Left renal pelvis (tissue), 4 donors: Measurements from ENCODE around the gene STARD7. TPM values are rescaled to one million over a fixed set of nuclear protein-coding genes. Genes with fewer than 3 reads are reported as not detected.
A peak's percentile ranks its signal among the peaks of the same experiment; 100 is the strongest.

ENCODE experiments used
- DNase-seq, 4 donors: peaks; one replicate each; pipeline ENCODE4 v3.0.0-alpha.2; 2013; ENCODE audit warnings: low read depth in 4 of 4, low spot score in 3 of 4
- polyA plus RNA-seq, 4 donors: library from polyadenylated mRNA; unstranded; fragments of 120-200 nt; gene quantifications; one replicate each; pipeline ENCODE4 v1.2.1, GENCODE V29; 2013; ENCODE audit not compliant: insufficient read length in 4 of 4

Gene STARD7
- polyA plus RNA-seq, 4 donors, result 71.5 to 147 (median 140) TPM

DNA sequence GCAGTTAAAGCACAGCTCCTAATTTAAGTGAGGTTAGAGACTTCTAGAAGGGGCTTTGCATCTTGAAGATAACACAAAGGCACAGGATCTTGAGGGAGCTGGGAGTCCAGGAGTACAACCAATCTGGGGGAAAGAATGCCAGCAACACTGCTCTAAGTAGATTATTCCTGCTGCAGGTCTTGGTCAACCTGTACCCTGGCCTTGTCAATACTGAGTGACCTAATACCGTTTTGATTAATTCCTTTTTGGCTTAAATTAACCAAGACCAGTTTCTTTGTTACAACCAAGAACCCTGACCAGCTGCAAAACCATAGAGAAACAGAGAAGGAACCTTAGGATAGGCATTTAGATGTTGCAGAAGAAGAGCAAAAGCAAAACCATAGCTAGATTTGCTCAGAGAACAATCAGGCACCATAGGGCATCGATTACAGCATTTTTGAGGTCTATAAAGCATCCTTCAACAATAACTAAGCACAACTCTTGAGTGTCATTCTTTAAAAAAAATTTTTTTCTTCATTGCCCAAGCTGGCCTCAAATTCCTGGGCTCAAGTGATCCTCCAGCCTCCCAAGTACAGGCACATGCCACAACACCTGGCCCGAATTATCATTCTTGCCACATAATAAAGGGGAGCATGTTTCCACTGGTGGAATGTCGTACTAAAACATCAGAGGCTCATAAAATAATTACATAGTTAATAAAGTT lies 6.3 kb downstream of the STARD7 start:
- no peak for DNase-seq

- DNase-seq, result no peak
These were observed 7.3 kb downstream of the STARD7 start for GRCh38 chr2:96201338-96201737.

GRCh38 chr2:96198921-96199320 lies 9.7 kb downstream of the STARD7 start:
- no peak for DNase-seq

DNA sequence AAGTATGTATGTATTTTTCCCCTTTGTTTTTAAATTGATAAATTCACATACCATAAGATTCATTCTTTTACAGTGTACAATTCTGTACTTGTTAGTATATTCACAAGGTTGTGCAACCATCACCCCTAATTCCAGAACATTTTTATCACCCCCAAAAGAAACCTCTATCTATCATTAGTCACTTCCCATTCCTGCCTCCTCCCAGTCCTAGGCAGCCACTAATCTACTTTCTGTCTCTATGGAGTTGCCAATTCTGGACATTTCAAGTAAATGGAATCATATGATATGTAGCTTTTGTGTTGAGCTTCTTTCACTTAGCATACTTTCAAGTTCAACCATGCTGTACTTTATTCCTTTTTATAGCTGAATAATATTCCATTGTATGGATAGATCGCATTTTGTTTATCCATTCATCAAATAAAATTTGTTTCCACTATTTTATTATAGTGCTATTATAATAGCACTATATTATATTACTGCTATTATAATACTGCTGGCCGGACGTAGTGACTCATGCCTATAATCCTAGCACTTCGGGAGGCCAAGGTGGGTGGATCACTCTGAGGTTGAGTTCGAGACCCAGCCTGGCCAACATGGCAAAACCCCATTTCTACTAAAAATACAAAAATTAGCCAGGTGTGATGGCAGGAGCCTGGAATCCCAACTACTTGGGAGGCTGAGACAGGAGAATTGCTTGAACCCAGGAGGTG lies 10.9 kb downstream of the STARD7 start:
- no peak for DNase-seq

- DNase-seq, result no peak
These were observed 13.1 kb downstream of the STARD7 start for GRCh38 chr2:96195410-96196066.

DNA sequence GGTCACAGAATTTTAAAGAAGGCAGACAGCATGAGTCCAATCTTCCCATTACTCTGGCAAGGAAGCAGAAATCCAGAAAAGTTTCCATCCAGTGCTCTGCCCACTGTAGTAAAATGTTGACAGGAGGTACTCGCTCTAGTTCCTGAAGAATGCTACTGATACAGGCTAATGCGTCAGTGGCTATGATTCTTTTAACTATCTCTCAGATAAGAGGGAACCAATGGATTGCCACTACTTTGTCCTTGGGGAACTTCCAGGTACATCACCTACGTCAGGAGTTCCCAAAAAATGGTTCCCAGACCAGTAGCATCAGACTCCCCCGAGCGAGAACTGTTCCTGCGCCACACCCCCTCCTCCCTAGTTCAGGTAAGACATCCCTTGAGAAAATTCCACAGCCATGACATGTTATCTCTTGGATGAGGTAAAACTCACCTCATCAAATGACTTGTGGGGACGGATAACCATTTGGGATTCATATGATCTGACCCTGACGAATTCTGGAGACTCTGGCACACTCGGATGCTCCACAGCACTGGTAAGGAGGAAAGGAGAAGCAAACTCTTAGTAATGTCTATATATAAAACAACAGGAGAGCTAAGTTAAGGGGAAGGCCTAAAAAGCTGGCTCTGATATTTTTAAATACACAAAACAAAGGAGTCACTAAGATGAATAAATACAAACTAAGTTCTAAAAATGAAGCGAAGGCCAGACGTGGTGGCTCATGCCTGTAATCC lies 16.5 kb downstream of the STARD7 start:
- DNase-seq, result no peak

DNA sequence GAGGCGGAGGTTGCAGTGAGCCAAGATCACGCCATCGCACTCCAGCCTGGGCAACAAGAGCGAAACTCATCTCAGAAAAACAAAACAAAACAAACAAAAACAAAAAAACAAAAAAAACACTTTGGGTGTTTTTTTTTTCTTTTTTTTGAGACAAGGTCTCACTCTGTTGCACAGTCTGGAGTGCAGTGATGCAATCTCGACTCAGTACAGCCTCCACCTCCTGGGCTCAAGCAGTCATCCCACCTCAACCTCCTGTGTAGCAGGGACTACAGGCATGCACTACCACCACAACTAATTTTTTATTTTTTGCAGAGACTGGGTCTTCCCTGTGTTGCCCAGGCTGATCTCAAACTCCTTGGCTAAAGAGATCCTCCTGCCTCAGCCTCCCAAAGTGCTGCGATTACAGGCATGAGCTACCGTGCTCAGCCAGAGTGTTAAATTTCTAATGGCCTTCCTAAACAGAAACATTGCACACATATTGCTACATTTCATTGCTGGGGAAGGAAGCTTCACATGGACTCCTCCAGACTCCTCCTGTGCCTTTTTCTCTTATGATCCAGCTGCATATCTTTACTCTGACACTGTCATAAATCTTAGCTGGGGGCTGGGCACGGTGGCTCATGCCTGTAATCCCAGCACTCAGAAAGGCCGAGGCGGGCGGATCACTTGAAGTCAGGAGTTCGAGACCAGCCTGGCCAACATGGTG lies 19.7 kb downstream of the STARD7 start:
- no peak for DNase-seq

- no peak for DNase-seq
These were observed 22.1 kb downstream of the STARD7 start for GRCh38 chr2:96186562-96186961.

- no peak for DNase-seq
These were observed 23.1 kb downstream of the STARD7 start for GRCh38 chr2:96185516-96185915.

- DNase-seq, result no peak
These were observed 23.6 kb downstream of the STARD7 start for GRCh38 chr2:96184989-96185388.

DNA sequence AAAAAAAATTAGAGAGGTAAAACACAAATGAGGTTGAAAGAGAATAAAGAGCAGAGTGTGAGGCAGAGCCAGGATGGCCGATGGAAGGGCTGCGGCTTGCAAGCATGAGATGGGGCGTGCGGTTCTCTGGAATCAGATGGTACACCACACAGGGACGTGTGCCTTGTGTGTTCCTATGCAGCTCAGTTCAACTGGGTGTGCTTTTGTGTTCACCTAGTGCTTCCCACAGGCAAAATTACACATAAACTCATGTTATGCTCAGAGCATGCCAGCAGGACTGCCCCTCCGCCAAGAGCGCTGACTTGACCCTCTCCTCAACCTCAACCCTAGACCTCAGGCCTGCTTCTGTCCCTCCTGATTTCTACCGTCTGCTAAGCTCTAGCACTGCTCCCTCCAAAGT lies 24.4 kb downstream of the STARD7 start:
- DNase-seq, result no peak

GRCh38 chr2:96181529-96181928 lies 27.1 kb downstream of the STARD7 start:
- DNase-seq, result no peak

- DNase-seq, result no peak
These were observed 28.1 kb downstream of the STARD7 start for GRCh38 chr2:96180521-96180920.

DNA sequence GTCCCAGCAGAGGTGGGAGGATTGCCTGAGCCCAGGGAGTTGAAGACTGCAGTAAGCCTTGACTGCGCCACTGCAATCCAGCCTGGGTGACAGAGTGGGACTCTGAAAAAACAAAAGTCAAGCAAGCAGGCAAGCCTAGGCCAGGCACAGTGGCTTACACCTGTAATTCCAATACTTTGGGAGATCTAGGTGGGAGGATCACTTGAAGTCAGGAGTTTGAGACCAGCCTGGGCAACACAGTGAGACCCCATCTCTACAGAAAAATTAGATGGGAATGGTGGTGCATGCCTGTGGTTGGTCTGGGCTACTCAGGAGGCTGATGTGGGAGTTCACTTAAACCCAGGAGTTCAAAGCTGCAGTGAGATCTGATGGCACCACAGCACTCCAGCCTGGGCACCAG lies 28.6 kb downstream of the STARD7 start:
- DNase-seq, result no peak

DNA sequence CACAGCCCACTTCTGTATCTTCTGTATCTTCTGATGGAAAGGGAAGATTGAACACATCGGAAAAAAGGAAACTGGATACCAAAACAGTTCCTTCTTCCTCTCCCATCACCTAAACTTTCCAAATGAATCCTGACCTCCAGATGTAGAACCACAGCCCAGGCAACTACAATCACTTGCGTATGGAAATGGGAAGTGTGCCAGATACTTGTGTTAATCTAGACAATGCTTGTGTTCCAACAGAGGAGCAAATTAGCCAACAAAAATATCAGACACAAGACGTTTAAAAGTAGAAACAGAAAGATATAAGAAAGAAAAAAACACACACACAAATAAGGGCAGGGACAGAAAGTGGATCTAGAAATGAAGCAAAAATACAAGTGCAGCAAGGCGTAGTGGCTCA lies 32.0 kb downstream of the STARD7 start:
- no peak for DNase-seq

GRCh38 chr2:96175951-96176350 lies 32.7 kb downstream of the STARD7 start:
- DNase-seq, result no peak

DNA sequence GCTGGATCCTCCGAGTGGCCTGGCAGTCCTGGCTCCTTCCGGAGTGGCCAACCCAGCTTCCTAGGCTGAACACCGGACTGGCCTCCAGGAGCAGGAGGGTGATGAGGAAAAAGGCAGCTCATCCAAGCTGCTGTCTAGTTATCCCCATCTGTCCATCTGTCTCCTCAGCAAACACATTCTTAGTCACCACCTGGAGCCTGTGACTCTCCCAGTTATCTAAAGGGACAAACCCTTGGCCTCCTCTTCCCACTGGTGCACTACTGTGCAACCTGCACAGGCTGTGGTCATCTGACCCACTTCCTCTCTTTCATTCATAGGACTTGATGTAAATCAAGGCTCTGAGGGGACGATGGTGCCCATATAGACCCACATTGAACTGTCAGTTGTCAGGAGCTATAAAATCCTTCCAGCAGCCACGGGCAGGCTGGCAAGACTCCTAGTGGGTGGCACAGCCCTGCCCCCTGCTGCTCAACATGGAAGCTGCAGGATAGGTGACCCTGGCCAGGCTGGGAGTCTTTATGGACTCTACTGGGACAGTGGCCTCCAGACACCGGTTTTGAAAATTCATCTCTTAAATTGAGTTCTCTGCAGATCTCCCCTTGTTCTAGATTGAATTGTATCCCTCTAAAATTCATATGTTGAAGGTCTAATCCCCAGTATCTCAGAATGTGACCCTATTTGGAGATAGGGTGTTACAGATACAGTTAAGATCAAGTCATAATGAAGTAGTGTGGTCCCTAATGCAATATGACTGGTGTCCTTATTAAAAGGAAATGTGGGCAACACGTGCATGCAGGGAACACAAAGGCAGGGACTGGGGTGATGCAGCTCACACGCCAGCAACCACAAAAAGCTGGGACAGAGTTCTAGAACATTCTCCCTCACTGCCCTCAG lies 34.1 kb downstream of the STARD7 start:
- DNase-seq, result peak; percentile 14 to 41 (median 28)

GRCh38 chr2:96171831-96172230 lies 36.8 kb downstream of the STARD7 start:
- DNase-seq, result no peak

DNA sequence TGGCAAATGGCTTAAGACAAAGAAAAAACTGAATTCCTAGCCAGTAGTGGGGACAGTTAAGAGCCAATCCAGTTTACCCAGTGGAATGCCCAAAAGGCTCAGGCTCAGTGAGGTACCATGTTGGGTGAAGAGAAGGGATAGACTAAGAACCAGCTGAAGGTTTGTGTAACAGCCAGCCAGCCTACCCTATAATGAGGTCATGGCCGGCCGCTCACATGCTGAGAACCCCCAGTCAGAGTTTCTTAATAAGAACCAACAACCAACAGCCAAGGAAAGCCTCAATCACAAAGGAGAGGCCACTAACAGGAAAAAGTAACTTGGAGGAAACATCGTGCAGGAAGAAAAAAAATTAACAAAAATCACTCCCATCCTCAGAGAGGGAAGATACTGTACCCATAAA lies 38.0 kb downstream of the STARD7 start:
- DNase-seq, result no peak
